H9 (cell line): Measurements from ENCODE around the gene OXER1. TPM values are rescaled to one million over a fixed set of nuclear protein-coding genes. Genes with fewer than 3 reads are reported as not detected.

Experiments
- DNase-seq: peaks from one replicate; pipeline ENCODE4 v3.0.0-alpha.2; 2017
- H2AFZ ChIP-seq: one replicate; pipeline ENCODE4 v1.6.1; 2013; ENCODE audit warnings: mild to moderate bottlenecking, low read length, control low read depth, moderate library complexity
- H2AK5ac ChIP-seq: 2 replicates; pipeline ENCODE4 v1.6.1; 2013; ENCODE audit warnings: low read length, control low read depth, mixed read lengths; ENCODE audit not compliant: insufficient read length
- H2BK120ac ChIP-seq: one replicate; pipeline ENCODE4 v1.6.1; 2013; ENCODE audit warnings: low read depth, mild to moderate bottlenecking, low read length, control low read depth, inconsistent platforms; ENCODE audit not compliant: poor library complexity, severe bottlenecking
- H2BK12ac ChIP-seq: 2 replicates; pipeline ENCODE4 v1.6.1; 2013; ENCODE audit warnings: low read length, control low read depth, mixed read lengths, low read depth; ENCODE audit not compliant: insufficient read length
- H2BK15ac ChIP-seq: 2 replicates; pipeline ENCODE4 v1.6.1; 2013; ENCODE audit warnings: low read depth, low read length, control low read depth
- H2BK20ac ChIP-seq: one replicate; pipeline ENCODE4 v1.6.1; 2013; ENCODE audit warnings: low read depth, mild to moderate bottlenecking, low read length, control low read depth, inconsistent platforms; ENCODE audit not compliant: poor library complexity, severe bottlenecking
- H2BK5ac ChIP-seq: 2 replicates; pipeline ENCODE4 v1.6.1; 2013; ENCODE audit warnings: low read length, control low read depth, mixed read lengths; ENCODE audit not compliant: insufficient read length
- H3K14ac ChIP-seq: 2 replicates; pipeline ENCODE4 v1.6.1; 2013; ENCODE audit warnings: low read length, control low read depth; ENCODE audit not compliant: insufficient read depth
- H3K18ac ChIP-seq: 2 replicates; pipeline ENCODE4 v1.6.1; 2013; ENCODE audit warnings: low read depth, mild to moderate bottlenecking, mixed read lengths, low read length, control low read depth; ENCODE audit not compliant: insufficient read length
- H3K23ac ChIP-seq: 2 replicates; pipeline ENCODE4 v1.6.1; 2013; ENCODE audit warnings: low read length, control low read depth, mixed read lengths, low read depth; ENCODE audit not compliant: insufficient read length
- H3K23me2 ChIP-seq: 2 replicates; pipeline ENCODE4 v1.6.1; 2013; ENCODE audit warnings: low read depth, mild to moderate bottlenecking, mixed read lengths, low read length, control low read depth; ENCODE audit not compliant: insufficient read length, poor library complexity, severe bottlenecking
- H3K27ac ChIP-seq: 2 replicates; pipeline ENCODE4 v1.5.1; 2013; ENCODE audit warnings: low read length, control low read depth, mixed read lengths, low read depth; ENCODE audit not compliant: insufficient read length
- H3K27me3 ChIP-seq: 2 replicates; pipeline ENCODE4 v1.6.1; 2013; ENCODE audit warnings: low read length, control low read depth, inconsistent platforms; ENCODE audit not compliant: insufficient read depth
- H3K4ac ChIP-seq: 2 replicates; pipeline ENCODE4 v1.6.1; 2013; ENCODE audit warnings: low read depth, mild to moderate bottlenecking, control low read depth, inconsistent platforms, low read length, moderate library complexity
- H3K4me1 ChIP-seq: 2 replicates; pipeline ENCODE4 v1.6.1; 2013; ENCODE audit warnings: low read length, control low read depth, inconsistent platforms; ENCODE audit not compliant: insufficient read depth
- H3K4me2 ChIP-seq: 2 replicates; pipeline ENCODE4 v1.6.1; 2013; ENCODE audit warnings: low read length, control low read depth, mixed read lengths; ENCODE audit not compliant: insufficient read length, insufficient read depth
- H3K56ac ChIP-seq: 2 replicates; pipeline ENCODE4 v1.6.1; 2013; ENCODE audit warnings: low read depth, mild to moderate bottlenecking, mixed read lengths, low read length, control low read depth; ENCODE audit not compliant: insufficient read length
- H3K79me1 ChIP-seq: 2 replicates; pipeline ENCODE4 v1.6.1; 2013; ENCODE audit warnings: low read depth, mild to moderate bottlenecking, moderate library complexity, low read length, control low read depth, inconsistent platforms; ENCODE audit not compliant: insufficient read depth, poor library complexity, severe bottlenecking
- H3K79me2 ChIP-seq: 2 replicates; pipeline ENCODE4 v1.6.1; 2013; ENCODE audit warnings: low read length, control low read depth, inconsistent platforms; ENCODE audit not compliant: insufficient read depth
- H3K9ac ChIP-seq: 2 replicates; pipeline ENCODE4 v1.6.1; 2013; ENCODE audit warnings: low read length, control low read depth, mixed read lengths; ENCODE audit not compliant: insufficient read length; ENCODE audit errors: extremely low read depth
- H3K9me3 ChIP-seq: one replicate; pipeline ENCODE4 v1.6.1; 2013; ENCODE audit warnings: low read depth, low read length, inconsistent platforms; ENCODE audit not compliant: control insufficient read depth
- H3T11ph ChIP-seq: one replicate; pipeline ENCODE4 v1.6.1; 2013; ENCODE audit warnings: mild to moderate bottlenecking, low read length, control low read depth, inconsistent platforms
- H4K20me1 ChIP-seq: one replicate; pipeline ENCODE4 v1.6.1; 2013; ENCODE audit not compliant: control insufficient read depth, insufficient read length, insufficient read depth
- H4K5ac ChIP-seq: 2 replicates; pipeline ENCODE4 v1.6.1; 2013; ENCODE audit warnings: low read depth, mild to moderate bottlenecking, mixed read lengths, low read length, control low read depth; ENCODE audit not compliant: insufficient read length
- H4K8ac ChIP-seq: replicated peaks from 2 replicates; pipeline ENCODE4 v1.6.1; 2013; ENCODE audit warnings: low read length, control low read depth, mixed read lengths, low read depth; ENCODE audit not compliant: insufficient read length
- H4K91ac ChIP-seq: 2 replicates; pipeline ENCODE4 v1.6.1; 2013; ENCODE audit warnings: low read depth, mild to moderate bottlenecking, moderate library complexity, mixed read lengths, low read length, control low read depth; ENCODE audit not compliant: insufficient read length
- H3K27ac Mint-ChIP-seq, 3 experiments: 2 replicates in 2 of 3; 3 replicates in 1 of 3; pipeline ENCODE4 v1.8.0; 2020 to 2021; ENCODE audit warnings: mixed read lengths in 3 of 3, mild to moderate bottlenecking in 1 of 3, moderate library complexity in 1 of 3
- H3K27me3 Mint-ChIP-seq: 2 replicates; pipeline ENCODE4 v1.8.0; 2021; ENCODE audit warnings: low read depth, mild to moderate bottlenecking, moderate library complexity, mixed read lengths
- H3K36me3 Mint-ChIP-seq, 3 experiments: 2 replicates in 2 of 3; 3 replicates in 1 of 3; pipeline ENCODE4 v1.8.0; 2020 to 2021; ENCODE audit warnings: low read depth in 3 of 3, mixed read lengths in 3 of 3; ENCODE audit not compliant: insufficient read depth in 1 of 3
- H3K4me1 Mint-ChIP-seq, 2 experiments: 2 replicates each; pipeline ENCODE4 v1.8.0; 2020; ENCODE audit warnings: mixed read lengths in 2 of 2
- H3K4me3 Mint-ChIP-seq, 2 experiments: 2 replicates in 1 of 2; 3 replicates in 1 of 2; pipeline ENCODE4 v1.8.0; 2020 to 2021; ENCODE audit warnings: mild to moderate bottlenecking in 2 of 2, mixed read lengths in 2 of 2, moderate library complexity in 1 of 2
- H3K9me3 Mint-ChIP-seq, 2 experiments: 2 replicates in 1 of 2; 3 replicates in 1 of 2; pipeline ENCODE4 v1.8.0; 2020; ENCODE audit warnings: mild to moderate bottlenecking in 2 of 2, mixed read lengths in 2 of 2, moderate library complexity in 1 of 2
- WGBS: extraction: QIAGEN DNeasy Blood & Tissue Kit; methylation state at CpG from one replicate; pipeline ENCODE4 v1.1.7; 2013; ENCODE audit warnings: missing lambda C conversion rate, low lambda C conversion rate, mixed read lengths; ENCODE audit not compliant: insufficient read length; ENCODE audit errors: extremely low coverage; 5-methylcytosine and 5-hydroxymethylcytosine counted together
- total RNA-seq: library from RNA; stranded (reverse); gene quantifications from 2 replicates; pipeline ENCODE4 v1.2.1, GENCODE V29; 2021
- TF ChIP-seq, protein P1 (sequence below): fragments of 200-600 bp; sonication (generic); conservative IDR thresholded peaks from 3 replicates; pipeline ENCODE4 v1.8.0; 2021; ENCODE audit warnings: antibody characterized with exemption, mild to moderate bottlenecking

OXER1 gene
- total RNA-seq, 1 experiment from 2014 or later, result 1.6 TPM

DNA sequence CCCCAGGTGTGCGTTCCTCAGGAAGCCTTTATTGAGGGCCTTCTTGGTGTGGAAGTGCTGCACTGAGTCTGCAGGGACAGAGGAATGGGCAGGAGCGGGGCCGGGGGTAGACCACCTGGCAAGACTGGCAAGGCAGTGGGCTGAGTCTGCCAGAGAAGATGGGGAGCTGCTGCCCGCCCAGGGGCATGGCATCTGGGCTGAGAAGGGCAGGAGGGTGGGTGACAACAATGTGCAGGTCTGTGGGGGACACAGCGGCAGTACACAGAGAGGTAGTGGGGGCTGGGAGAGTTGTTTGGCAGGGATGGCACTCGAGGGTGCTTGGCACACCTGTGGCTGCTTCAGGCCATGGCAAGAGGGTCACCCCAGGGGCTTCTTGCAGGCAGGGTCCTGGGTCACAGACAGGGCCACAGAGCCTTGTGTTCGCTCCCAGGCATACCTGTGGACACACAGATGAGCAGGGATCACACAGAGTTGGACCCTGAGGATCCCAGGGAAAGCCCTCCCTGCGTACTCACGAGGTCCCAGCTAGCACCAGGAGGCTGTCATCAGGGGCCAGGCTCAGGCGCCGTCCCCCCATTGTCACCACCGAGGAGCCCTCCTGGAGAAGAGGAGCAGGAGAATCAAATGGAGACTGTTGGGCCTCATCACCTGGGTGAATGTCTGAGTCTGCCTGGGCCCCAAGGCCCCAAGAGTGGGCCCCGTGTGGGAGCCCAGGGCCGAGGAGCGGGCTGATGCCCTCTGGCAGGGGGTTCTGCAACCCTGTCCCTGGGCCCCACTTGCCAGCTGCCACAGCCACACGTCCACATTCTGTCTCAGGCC, 3.4 kb upstream of the OXER1 start:
- Histone ChIP-seq H3K9ac (no peak overlapping the region), H3K4ac (no peak overlapping the region)

More for the DNA sequence above, 3.4 kb upstream of the OXER1 start:
- Histone ChIP-seq H2BK5ac (no peak overlapping the region), H4K8ac (no peak overlapping the region), H3K79me2 (no peaks in the 10 kb centered on the region), H2BK120ac (no peak overlapping the region), H3K56ac (no peak overlapping the region), H3K23ac (no peak overlapping the region), H4K5ac (no peak overlapping the region), H3K79me1 (no peaks in the 10 kb centered on the region), H4K20me1 (no peaks in the 10 kb centered on the region), H2AFZ (no peak overlapping the region), H2BK15ac (no peak overlapping the region), H2AK5ac (no peak overlapping the region), H4K91ac (no peak overlapping the region), H3K27ac (no peak overlapping the region), H3K4me1 (no peaks in the 10 kb centered on the region), H3K9me3 (no peaks in the 10 kb centered on the region), H3K27me3 (no peaks in the 10 kb centered on the region), H3K23me2 (no peaks in the 10 kb centered on the region), H3K14ac (no peak overlapping the region), H3T11ph (no peak overlapping the region), H3K4me2 (no peak overlapping the region), H2BK20ac (no peak overlapping the region), H3K18ac (no peak overlapping the region), H2BK12ac (no peak overlapping the region)
- TF ChIP-seq, protein P1, sequence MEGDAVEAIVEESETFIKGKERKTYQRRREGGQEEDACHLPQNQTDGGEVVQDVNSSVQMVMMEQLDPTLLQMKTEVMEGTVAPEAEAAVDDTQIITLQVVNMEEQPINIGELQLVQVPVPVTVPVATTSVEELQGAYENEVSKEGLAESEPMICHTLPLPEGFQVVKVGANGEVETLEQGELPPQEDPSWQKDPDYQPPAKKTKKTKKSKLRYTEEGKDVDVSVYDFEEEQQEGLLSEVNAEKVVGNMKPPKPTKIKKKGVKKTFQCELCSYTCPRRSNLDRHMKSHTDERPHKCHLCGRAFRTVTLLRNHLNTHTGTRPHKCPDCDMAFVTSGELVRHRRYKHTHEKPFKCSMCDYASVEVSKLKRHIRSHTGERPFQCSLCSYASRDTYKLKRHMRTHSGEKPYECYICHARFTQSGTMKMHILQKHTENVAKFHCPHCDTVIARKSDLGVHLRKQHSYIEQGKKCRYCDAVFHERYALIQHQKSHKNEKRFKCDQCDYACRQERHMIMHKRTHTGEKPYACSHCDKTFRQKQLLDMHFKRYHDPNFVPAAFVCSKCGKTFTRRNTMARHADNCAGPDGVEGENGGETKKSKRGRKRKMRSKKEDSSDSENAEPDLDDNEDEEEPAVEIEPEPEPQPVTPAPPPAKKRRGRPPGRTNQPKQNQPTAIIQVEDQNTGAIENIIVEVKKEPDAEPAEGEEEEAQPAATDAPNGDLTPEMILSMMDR, result no peak
- no peak for DNase-seq
- Mint-ChIP-seq H3K9me3 (no peaks in the 10 kb centered on the region), H3K4me1 (peaks cover 12 to 27% of the 10 kb centered on the region in 2 experiments), H3K4me3 (no peak overlapping the region), H3K27ac (peak overlapping the region; percentile 24 to 75 (median 40); a peak in 4 of 7 replicates), H3K36me3 (peaks cover 4 to 9% (median 5%) of the 10 kb centered on the region in 3 experiments; a peak in 6 of 7 replicates), H3K27me3 (no peaks in the 10 kb centered on the region)
- WGBS, result no CpG with 5 or more reads among the region's 16 CpGs
